ENCODE data around the gene HADHB.

HADHB gene

DNA sequence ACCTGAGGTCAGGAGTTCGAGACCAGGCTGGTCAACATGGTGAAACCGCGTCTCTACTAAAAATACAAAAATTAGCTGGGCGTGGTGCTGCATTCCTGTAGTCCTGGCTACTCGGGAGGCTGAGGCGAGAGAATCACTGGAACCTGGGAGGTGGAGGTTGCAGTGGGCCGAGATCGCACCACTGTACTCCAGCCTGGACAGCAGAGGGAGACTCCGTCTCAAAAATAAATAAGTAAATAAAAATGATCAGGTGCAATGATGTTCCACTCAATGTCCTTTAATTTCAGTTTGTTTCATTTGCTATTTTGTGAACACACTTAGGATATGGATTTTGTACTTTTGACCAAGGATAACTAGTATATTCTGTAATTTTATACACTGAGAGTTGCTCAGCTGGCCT, 9.7 kb upstream of the HADHB start:
- DNase-seq (ENCODE audit: low read depth in 1 of 2, low spot score in 1 of 2), result no peak
- H3K27ac ChIP-seq (replicated peaks), result no peak overlapping the region
- TF ChIP-seq, protein P1, sequence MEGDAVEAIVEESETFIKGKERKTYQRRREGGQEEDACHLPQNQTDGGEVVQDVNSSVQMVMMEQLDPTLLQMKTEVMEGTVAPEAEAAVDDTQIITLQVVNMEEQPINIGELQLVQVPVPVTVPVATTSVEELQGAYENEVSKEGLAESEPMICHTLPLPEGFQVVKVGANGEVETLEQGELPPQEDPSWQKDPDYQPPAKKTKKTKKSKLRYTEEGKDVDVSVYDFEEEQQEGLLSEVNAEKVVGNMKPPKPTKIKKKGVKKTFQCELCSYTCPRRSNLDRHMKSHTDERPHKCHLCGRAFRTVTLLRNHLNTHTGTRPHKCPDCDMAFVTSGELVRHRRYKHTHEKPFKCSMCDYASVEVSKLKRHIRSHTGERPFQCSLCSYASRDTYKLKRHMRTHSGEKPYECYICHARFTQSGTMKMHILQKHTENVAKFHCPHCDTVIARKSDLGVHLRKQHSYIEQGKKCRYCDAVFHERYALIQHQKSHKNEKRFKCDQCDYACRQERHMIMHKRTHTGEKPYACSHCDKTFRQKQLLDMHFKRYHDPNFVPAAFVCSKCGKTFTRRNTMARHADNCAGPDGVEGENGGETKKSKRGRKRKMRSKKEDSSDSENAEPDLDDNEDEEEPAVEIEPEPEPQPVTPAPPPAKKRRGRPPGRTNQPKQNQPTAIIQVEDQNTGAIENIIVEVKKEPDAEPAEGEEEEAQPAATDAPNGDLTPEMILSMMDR (IDR thresholded peaks at IDR 0.05; ENCODE audit: insufficient read depth, low read length), result no peak
- TF ChIP-seq, protein P2, sequence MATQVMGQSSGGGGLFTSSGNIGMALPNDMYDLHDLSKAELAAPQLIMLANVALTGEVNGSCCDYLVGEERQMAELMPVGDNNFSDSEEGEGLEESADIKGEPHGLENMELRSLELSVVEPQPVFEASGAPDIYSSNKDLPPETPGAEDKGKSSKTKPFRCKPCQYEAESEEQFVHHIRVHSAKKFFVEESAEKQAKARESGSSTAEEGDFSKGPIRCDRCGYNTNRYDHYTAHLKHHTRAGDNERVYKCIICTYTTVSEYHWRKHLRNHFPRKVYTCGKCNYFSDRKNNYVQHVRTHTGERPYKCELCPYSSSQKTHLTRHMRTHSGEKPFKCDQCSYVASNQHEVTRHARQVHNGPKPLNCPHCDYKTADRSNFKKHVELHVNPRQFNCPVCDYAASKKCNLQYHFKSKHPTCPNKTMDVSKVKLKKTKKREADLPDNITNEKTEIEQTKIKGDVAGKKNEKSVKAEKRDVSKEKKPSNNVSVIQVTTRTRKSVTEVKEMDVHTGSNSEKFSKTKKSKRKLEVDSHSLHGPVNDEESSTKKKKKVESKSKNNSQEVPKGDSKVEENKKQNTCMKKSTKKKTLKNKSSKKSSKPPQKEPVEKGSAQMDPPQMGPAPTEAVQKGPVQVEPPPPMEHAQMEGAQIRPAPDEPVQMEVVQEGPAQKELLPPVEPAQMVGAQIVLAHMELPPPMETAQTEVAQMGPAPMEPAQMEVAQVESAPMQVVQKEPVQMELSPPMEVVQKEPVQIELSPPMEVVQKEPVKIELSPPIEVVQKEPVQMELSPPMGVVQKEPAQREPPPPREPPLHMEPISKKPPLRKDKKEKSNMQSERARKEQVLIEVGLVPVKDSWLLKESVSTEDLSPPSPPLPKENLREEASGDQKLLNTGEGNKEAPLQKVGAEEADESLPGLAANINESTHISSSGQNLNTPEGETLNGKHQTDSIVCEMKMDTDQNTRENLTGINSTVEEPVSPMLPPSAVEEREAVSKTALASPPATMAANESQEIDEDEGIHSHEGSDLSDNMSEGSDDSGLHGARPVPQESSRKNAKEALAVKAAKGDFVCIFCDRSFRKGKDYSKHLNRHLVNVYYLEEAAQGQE (IDR thresholded peaks at IDR 0.05; ENCODE audit: insufficient replicate concordance, low read depth), result no peak
- no peak for TF ChIP-seq POLR2AphosphoS5 (IDR thresholded peaks at IDR 0.05; ENCODE audit: low read depth)
- no peak for TF ChIP-seq GABPA (IDR thresholded peaks at IDR 0.05; ENCODE audit: low read depth)
- no peak for TF ChIP-seq SPI1 (IDR thresholded peaks at IDR 0.05; ENCODE audit: borderline replicate concordance, low read depth)
- H3K27me3 ChIP-seq (ENCODE audit: insufficient read depth, poor library complexity, severe bottlenecking), result no peaks in the 10 kb centered on the region
- H3K4me3 ChIP-seq (replicated peaks; ENCODE audit: insufficient read depth, low read length), result no peak overlapping the region

DNA sequence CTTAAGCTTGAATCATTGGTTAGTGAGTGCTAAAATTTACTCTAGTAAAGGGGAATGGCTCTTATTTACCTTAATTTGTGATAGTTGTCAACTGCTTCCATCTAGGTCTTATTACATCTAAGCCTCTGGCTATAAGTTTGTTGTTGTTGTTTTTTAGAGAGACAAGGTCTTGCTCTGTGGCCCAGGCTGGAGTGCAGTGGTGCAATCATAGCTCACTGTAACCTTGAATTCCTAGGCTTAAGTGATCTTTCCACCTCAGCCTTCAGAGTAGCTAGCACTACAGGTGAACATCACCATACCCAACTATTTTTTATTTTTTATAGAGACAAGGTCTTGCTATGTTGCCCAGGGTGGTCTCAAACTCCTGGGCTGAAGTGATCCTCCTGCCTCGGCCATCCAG, 6.9 kb upstream of the HADHB start:
- no peak overlapping the region for H3K4me3 ChIP-seq (replicated peaks; ENCODE audit: insufficient read depth, low read length)
- H3K27ac ChIP-seq (replicated peaks), result no peak overlapping the region
- no peak for DNase-seq (ENCODE audit: low read depth in 1 of 2, low spot score in 1 of 2)
- TF ChIP-seq, protein P1 (IDR thresholded peaks at IDR 0.05; ENCODE audit: insufficient read depth, low read length), result no peak
- no peaks in the 10 kb centered on the region for H3K27me3 ChIP-seq (ENCODE audit: insufficient read depth, poor library complexity, severe bottlenecking)

DNA sequence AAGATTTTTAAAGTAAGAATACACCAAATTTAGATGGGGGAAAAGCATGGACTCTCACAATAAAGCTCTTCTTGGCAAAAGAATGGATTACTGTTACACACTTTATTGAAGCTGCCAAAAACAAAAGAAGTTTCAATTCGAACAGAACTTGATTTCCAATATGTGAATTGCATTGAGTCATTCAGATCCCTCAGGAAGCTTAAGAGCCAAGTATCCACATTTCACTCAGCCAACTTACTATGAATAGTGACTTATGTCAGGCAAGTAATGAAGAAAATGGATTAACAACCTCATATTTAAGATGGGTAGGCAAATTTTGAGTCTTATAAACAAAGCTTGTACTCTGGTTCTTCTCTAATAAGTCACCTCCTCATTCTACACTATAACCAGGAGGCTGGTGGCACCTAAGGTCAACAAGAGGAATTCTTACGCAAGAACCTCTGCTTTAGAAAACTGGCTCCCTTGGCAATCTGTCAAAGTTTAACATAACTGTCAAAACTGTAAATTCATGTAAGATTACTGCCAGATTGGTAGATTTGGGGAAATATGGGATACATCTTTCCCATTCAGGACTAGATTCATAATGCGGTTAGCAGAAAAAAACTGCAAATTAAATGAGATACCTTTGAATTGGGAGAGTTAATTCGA, 6.3 kb upstream of the HADHB start:
- peak; percentile 51 to 63 for DNase-seq (ENCODE audit: low read depth in 1 of 2, low spot score in 1 of 2)
- Histone ChIP-seq H3K27ac (replicated peaks) (peak overlapping the region; percentile 7), H3K4me3 (replicated peaks; ENCODE audit: insufficient read depth, low read length) (no peak overlapping the region), H3K27me3 (ENCODE audit: insufficient read depth, poor library complexity, severe bottlenecking) (no peaks in the 10 kb centered on the region)
- no peak for TF ChIP-seq SPI1 (IDR thresholded peaks at IDR 0.05; ENCODE audit: borderline replicate concordance, low read depth)
- no peak for TF ChIP-seq GABPA (IDR thresholded peaks at IDR 0.05; ENCODE audit: low read depth)
- TF ChIP-seq, protein P1 (IDR thresholded peaks at IDR 0.05; ENCODE audit: insufficient read depth, low read length), result no peak

DNA sequence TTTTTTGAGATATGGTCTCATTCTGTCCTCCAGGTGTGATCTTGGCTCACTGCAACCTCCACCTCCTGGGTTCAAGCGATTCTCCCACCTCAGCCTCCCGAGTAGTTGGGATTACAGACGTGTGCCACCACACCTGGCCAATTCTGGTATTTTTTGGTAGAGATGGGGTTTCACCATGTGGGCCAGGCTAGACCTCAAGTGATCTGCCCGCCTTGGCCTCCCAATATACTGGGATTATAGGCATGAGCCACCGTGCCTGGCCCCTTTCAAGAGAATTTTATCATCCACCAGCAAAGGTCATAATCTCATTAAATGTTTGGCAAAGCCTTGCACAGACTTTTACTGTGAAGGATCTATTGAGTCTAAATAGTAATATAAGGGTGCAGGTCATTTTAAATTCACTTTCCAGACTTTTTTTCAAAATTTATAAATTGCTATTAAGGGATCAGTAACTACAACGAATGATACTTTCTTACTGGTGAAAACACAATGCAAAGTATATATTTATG, 2.8 kb upstream of the HADHB start:
- no peak for DNase-seq (ENCODE audit: low read depth in 1 of 2, low spot score in 1 of 2)
- Histone ChIP-seq H3K27me3 (ENCODE audit: insufficient read depth, poor library complexity, severe bottlenecking) (no peaks in the 10 kb centered on the region), H3K4me3 (replicated peaks; ENCODE audit: insufficient read depth, low read length) (peak overlapping the region; percentile 81), H3K27ac (replicated peaks) (peak overlapping the region; percentile 99)
- TF ChIP-seq, protein P2 (IDR thresholded peaks at IDR 0.05; ENCODE audit: insufficient replicate concordance, low read depth), result no peak
- TF ChIP-seq SPI1 (IDR thresholded peaks at IDR 0.05; ENCODE audit: borderline replicate concordance, low read depth) (no peak), POLR2AphosphoS5 (IDR thresholded peaks at IDR 0.05; ENCODE audit: low read depth) (no peak)
- TF ChIP-seq, protein P1 (IDR thresholded peaks at IDR 0.05; ENCODE audit: insufficient read depth, low read length), result no peak
